SK-N-SH (cell line): ENCODE data around the gene RPL11. TPM values are rescaled to one million over a fixed set of nuclear protein-coding genes. Genes with fewer than 3 reads are reported as not detected.
A peak's percentile ranks its signal among the peaks of the same experiment; 100 is the strongest.

Experiments
- CTCF ChIA-PET: fragments of 300-600, 350-600 bp; formaldehyde crosslinking; extraction: SDS; loops from one replicate; lab custom pipeline; 2021; lab: Yijun Ruan, JAX
- POLR2A ChIA-PET: fragments of 350-600 bp; sonication (Branson Sonifier 250); formaldehyde crosslinking; extraction: SDS; loops from one replicate; lab custom pipeline; 2020; ENCODE audit warnings: antibody characterized with exemption, inconsistent platforms; lab: Yijun Ruan, JAX
- DNase-seq: peaks from one replicate; pipeline ENCODE4 v3.0.0; 2012
- H2AFZ ChIP-seq: fragments of 200-600 bp; sonication (generic); 2 replicates; pipeline ENCODE4 v1.8.1; 2016; ENCODE audit warnings: antibody characterized with exemption, mild to moderate bottlenecking, low read depth
- H3F3A ChIP-seq: fragments of 200-600 bp; sonication (generic); replicated peaks from 2 replicates; pipeline ENCODE3; 2016; ENCODE audit warnings: antibody characterized with exemption, mild to moderate bottlenecking; ENCODE audit not compliant: insufficient read depth
- H3K27ac ChIP-seq, 2 experiments: fragments of 200-500 bp in 1 of 2; fragments of 200-600 bp in 1 of 2; sonication (Bioruptor generic) in 1 of 2; sonication (generic), shearing (Covaris generic) in 1 of 2; 2 replicates each; pipeline versions ENCODE4 v1.5.1 to v1.6.1; 2014 to 2016; ENCODE audit warnings: low read depth in 2 of 2, inconsistent platforms in 1 of 2, low read length in 1 of 2, mild to moderate bottlenecking in 1 of 2, mixed read lengths in 1 of 2
- H3K27me3 ChIP-seq: fragments of 200-600 bp; sonication (generic), shearing (Covaris generic); 2 replicates; pipeline ENCODE4 v1.6.1; 2016; ENCODE audit warnings: mixed run types; ENCODE audit not compliant: insufficient read depth
- H3K36me3 ChIP-seq, 2 experiments: fragments of 200-500 bp in 1 of 2; fragments of 200-600 bp in 1 of 2; sonication (Bioruptor generic) in 1 of 2; sonication (generic) in 1 of 2; replicated peaks in 1 of 2; 2 replicates each; pipeline versions ENCODE3 to v1.5.1; 2014 to 2016; ENCODE audit warnings: low read length in 1 of 2, mild to moderate bottlenecking in 1 of 2; ENCODE audit not compliant: insufficient read depth in 2 of 2, control insufficient read depth in 1 of 2
- H3K4me1 ChIP-seq, 2 experiments: fragments of 200-500 bp in 1 of 2; fragments of 200-600 bp in 1 of 2; sonication (Bioruptor generic) in 1 of 2; sonication (generic), shearing (Covaris generic) in 1 of 2; 2 replicates each; pipeline versions ENCODE4 v1.5.1 to v1.6.1; 2014 to 2016; ENCODE audit warnings: low read depth in 1 of 2, low read length in 1 of 2, mixed run types in 1 of 2; ENCODE audit not compliant: insufficient read depth in 2 of 2, control insufficient read depth in 1 of 2
- H3K4me2 ChIP-seq: fragments of 200-600 bp; sonication (generic), shearing (Covaris generic); 2 replicates; pipeline ENCODE4 v1.6.1; 2017; ENCODE audit warnings: mixed run types
- H3K4me3 ChIP-seq, 2 experiments: fragments of 200-500 bp in 1 of 2; fragments of 200-600 bp in 1 of 2; sonication (Bioruptor generic) in 1 of 2; sonication (generic), shearing (Covaris generic) in 1 of 2; 2 replicates each; pipeline versions ENCODE4 v1.5.1 to v1.8.1; 2014 to 2016; ENCODE audit warnings: low read depth in 2 of 2, inconsistent platforms in 1 of 2, low read length in 1 of 2, mild to moderate bottlenecking in 1 of 2, mixed read lengths in 1 of 2, moderate library complexity in 1 of 2
- H3K79me2 ChIP-seq: fragments of 200-600 bp; sonication (generic); 2 replicates; pipeline ENCODE4 v1.8.1; 2017; ENCODE audit warnings: mild to moderate bottlenecking; ENCODE audit not compliant: insufficient read depth
- H3K9ac ChIP-seq: fragments of 200-600 bp; sonication (generic); 2 replicates; pipeline ENCODE4 v1.6.1; 2017; ENCODE audit warnings: mixed run types
- H3K9me2 ChIP-seq: fragments of 200-600 bp; sonication (generic); 2 replicates; pipeline ENCODE4 v1.6.1; 2017; ENCODE audit warnings: mixed run types
- H3K9me3 ChIP-seq: fragments of 200-600 bp; sonication (generic); 2 replicates; pipeline ENCODE4 v1.6.1; 2017; ENCODE audit warnings: mixed run types, mild to moderate bottlenecking, moderate library complexity
- H4K20me1 ChIP-seq: fragments of 200-600 bp; sonication (generic); 2 replicates; pipeline ENCODE4 v1.6.1; 2017; ENCODE audit warnings: mild to moderate bottlenecking, mixed run types; ENCODE audit not compliant: insufficient read depth
- CHD2 ChIP-seq: fragments of 150-350 bp; IDR thresholded peaks from 2 replicates; pipeline ENCODE4 v1.6.1; 2018; ENCODE audit warnings: low read length; ENCODE audit not compliant: partially characterized antibody
- EZH2phosphoT487 ChIP-seq: fragments of 200-600 bp; sonication (generic); IDR thresholded peaks from 2 replicates; pipeline ENCODE4 v1.6.1; 2017; ENCODE audit warnings: low read depth, mixed run types, mild to moderate bottlenecking, antibody characterized with exemption, moderate library complexity, borderline replicate concordance
- FOXJ3 ChIP-seq: sonication (generic); formaldehyde crosslinking; IDR thresholded peaks from 2 replicates; pipeline ENCODE4 v1.5.1; 2020; ENCODE audit warnings: mild to moderate bottlenecking, missing genetic modification reagents
- FOXM1 ChIP-seq: IDR thresholded peaks from 2 replicates; pipeline ENCODE4 v1.4.0; 2012; ENCODE audit warnings: low read depth, mild to moderate bottlenecking
- GABPA ChIP-seq: IDR thresholded peaks from 2 replicates; pipeline ENCODE4 v1.4.0; 2012; ENCODE audit warnings: low read depth, mild to moderate bottlenecking
- JUND ChIP-seq: IDR thresholded peaks from 2 replicates; pipeline ENCODE4 v1.4.0; 2012
- NRF1 ChIP-seq: IDR thresholded peaks from 2 replicates; pipeline ENCODE4 v1.6.1; 2012; ENCODE audit warnings: low read depth, mild to moderate bottlenecking, low read length
- RAD21 ChIP-seq: IDR thresholded peaks from 2 replicates; pipeline ENCODE4 v1.6.1; 2012; ENCODE audit warnings: mild to moderate bottlenecking, low read length
- RCOR1 ChIP-seq: fragments of 150-350 bp; IDR thresholded peaks from 2 replicates; pipeline ENCODE4 v1.6.1; 2017; ENCODE audit warnings: antibody characterized with exemption, low read length
- RFX5 ChIP-seq: IDR thresholded peaks from 2 replicates; pipeline ENCODE4 v1.6.1; 2012; ENCODE audit warnings: mild to moderate bottlenecking, improper control_type of control experiment, low read length
- SIN3A ChIP-seq: IDR thresholded peaks from 2 replicates; pipeline ENCODE4 v1.6.1; 2012; ENCODE audit warnings: low read depth, mild to moderate bottlenecking, low read length, moderate library complexity, borderline replicate concordance
- TAF1 ChIP-seq: IDR thresholded peaks from 2 replicates; pipeline ENCODE4 v1.6.1; 2012; ENCODE audit warnings: low read depth, mild to moderate bottlenecking, low read length, moderate library complexity, borderline replicate concordance
- TCF12 ChIP-seq: IDR thresholded peaks from 2 replicates; pipeline ENCODE4 v1.4.0; 2012
- TEAD4 ChIP-seq: IDR thresholded peaks from 2 replicates; pipeline ENCODE4 v1.4.0; 2012; ENCODE audit warnings: mild to moderate bottlenecking, borderline replicate concordance; ENCODE audit not compliant: insufficient read depth
- YY1 ChIP-seq: IDR thresholded peaks from 2 replicates; pipeline ENCODE4 v1.4.0; 2012; ENCODE audit warnings: low read depth, mild to moderate bottlenecking
- WGBS: methylation state at CpG from one replicate; pipeline ENCODE4 v1.1.6; 2017; ENCODE audit warnings: low lambda C conversion rate; 5-methylcytosine and 5-hydroxymethylcytosine counted together
- polyA plus RNA-seq, 3 experiments: library from polyadenylated mRNA; depleted of rRNA; stranded (reverse); fragments of >200 nt; gene quantifications; 2 replicates each; pipeline ENCODE4 v1.2.3, GENCODE V29; 2012
- TF ChIP-seq, protein P1 (sequence below): IDR thresholded peaks from 2 replicates; pipeline ENCODE4 v1.4.0; 2012; ENCODE audit warnings: low read depth, borderline replicate concordance
- TF ChIP-seq, protein P2 (sequence below): fragments of 150-350 bp; IDR thresholded peaks from 2 replicates; pipeline ENCODE4 v1.6.1; 2016; ENCODE audit warnings: mild to moderate bottlenecking, low read depth, low read length
- TF ChIP-seq, protein P3 (sequence below): IDR thresholded peaks from 2 replicates; pipeline ENCODE4 v1.4.0; 2012; ENCODE audit warnings: low read depth, borderline replicate concordance
- TF ChIP-seq, protein P4 (sequence below): IDR thresholded peaks from 2 replicates; pipeline ENCODE4; 2012
- TF ChIP-seq, protein P5 (sequence below): fragments of 200-600 bp; sonication (generic); IDR thresholded peaks from 2 replicates; pipeline ENCODE4 v1.6.1; 2017; ENCODE audit warnings: antibody characterized with exemption, mild to moderate bottlenecking, moderate library complexity

RPL11 gene
- polyA plus RNA-seq, 1 of the 3 experiments (the other 2 are of a cell fraction), result 2,255 TPM

DNA sequence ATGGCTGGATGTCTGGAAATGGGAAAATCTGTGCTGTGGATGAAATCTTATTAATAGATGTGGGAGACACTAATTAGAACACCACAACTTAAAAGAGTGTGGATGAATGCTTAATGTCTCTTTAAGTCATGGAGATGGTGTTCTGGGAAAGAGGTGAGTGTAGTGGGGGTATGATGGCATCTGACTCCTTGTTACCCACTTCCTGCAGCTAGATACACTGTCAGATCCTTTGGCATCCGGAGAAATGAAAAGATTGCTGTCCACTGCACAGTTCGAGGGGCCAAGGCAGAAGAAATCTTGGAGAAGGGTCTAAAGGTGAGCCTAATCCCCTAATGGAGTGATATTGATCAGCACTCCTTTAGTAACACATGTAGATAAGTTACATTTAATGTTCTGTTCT is 2.0 kb downstream of the RPL11 start:
- Histone ChIP-seq H3K4me2 (peak overlapping the region; percentile 91), H3K9ac (peak overlapping the region; percentile 95), H3K4me3 (peak overlapping the region; percentile 96 to 98), H2AFZ (no peak overlapping the region), H3K9me2 (no peaks in the 10 kb centered on the region), H3K79me2 (peaks cover 70% of the 10 kb centered on the region), H3F3A (peaks cover 15% of the 10 kb centered on the region), H3K36me3 (peaks cover 57 to 61% of the 10 kb centered on the region in 2 experiments), H3K27me3 (no peaks in the 10 kb centered on the region), H4K20me1 (peaks cover 66% of the 10 kb centered on the region), H3K27ac (peak overlapping the region in 1 of 2 experiments; percentile 16; a peak in 3 of 4 replicates), H3K9me3 (no peaks in the 10 kb centered on the region), H3K4me1 (peaks cover 19 to 34% of the 10 kb centered on the region in 2 experiments; a peak in 3 of 4 replicates)
- POLR2A ChIA-PET, result no interaction called here
- WGBS, result 52% methylated on average over 2 of the region's 2 CpGs
- TF ChIP-seq RFX5, result no peak
- TF ChIP-seq YY1, result no peak
- TF ChIP-seq, protein P1, sequence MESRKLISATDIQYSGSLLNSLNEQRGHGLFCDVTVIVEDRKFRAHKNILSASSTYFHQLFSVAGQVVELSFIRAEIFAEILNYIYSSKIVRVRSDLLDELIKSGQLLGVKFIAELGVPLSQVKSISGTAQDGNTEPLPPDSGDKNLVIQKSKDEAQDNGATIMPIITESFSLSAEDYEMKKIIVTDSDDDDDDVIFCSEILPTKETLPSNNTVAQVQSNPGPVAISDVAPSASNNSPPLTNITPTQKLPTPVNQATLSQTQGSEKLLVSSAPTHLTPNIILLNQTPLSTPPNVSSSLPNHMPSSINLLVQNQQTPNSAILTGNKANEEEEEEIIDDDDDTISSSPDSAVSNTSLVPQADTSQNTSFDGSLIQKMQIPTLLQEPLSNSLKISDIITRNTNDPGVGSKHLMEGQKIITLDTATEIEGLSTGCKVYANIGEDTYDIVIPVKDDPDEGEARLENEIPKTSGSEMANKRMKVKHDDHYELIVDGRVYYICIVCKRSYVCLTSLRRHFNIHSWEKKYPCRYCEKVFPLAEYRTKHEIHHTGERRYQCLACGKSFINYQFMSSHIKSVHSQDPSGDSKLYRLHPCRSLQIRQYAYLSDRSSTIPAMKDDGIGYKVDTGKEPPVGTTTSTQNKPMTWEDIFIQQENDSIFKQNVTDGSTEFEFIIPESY, result no peak
- TF ChIP-seq, protein P2, sequence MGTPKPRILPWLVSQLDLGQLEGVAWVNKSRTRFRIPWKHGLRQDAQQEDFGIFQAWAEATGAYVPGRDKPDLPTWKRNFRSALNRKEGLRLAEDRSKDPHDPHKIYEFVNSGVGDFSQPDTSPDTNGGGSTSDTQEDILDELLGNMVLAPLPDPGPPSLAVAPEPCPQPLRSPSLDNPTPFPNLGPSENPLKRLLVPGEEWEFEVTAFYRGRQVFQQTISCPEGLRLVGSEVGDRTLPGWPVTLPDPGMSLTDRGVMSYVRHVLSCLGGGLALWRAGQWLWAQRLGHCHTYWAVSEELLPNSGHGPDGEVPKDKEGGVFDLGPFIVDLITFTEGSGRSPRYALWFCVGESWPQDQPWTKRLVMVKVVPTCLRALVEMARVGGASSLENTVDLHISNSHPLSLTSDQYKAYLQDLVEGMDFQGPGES, result no peak
- no peak for TF ChIP-seq SIN3A
- TF ChIP-seq, protein P3, sequence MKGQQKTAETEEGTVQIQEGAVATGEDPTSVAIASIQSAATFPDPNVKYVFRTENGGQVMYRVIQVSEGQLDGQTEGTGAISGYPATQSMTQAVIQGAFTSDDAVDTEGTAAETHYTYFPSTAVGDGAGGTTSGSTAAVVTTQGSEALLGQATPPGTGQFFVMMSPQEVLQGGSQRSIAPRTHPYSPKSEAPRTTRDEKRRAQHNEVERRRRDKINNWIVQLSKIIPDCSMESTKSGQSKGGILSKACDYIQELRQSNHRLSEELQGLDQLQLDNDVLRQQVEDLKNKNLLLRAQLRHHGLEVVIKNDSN, result no peak
- TF ChIP-seq GABPA, result no peak
- no peak for TF ChIP-seq NRF1
- TF ChIP-seq FOXJ3 (CRISPR knock-in tag), result no peak
- TF ChIP-seq, protein P4, sequence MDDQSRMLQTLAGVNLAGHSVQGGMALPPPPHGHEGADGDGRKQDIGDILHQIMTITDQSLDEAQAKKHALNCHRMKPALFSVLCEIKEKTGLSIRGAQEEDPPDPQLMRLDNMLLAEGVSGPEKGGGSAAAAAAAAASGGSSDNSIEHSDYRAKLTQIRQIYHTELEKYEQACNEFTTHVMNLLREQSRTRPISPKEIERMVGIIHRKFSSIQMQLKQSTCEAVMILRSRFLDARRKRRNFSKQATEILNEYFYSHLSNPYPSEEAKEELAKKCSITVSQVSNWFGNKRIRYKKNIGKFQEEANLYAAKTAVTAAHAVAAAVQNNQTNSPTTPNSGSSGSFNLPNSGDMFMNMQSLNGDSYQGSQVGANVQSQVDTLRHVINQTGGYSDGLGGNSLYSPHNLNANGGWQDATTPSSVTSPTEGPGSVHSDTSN, result no peak
- no peak for TF ChIP-seq FOXM1
- TF ChIP-seq TAF1, result no peak
- TF ChIP-seq TEAD4, result no peak
- TF ChIP-seq RCOR1, result no peak
- TF ChIP-seq RAD21, result no peak
- TF ChIP-seq, protein P5, sequence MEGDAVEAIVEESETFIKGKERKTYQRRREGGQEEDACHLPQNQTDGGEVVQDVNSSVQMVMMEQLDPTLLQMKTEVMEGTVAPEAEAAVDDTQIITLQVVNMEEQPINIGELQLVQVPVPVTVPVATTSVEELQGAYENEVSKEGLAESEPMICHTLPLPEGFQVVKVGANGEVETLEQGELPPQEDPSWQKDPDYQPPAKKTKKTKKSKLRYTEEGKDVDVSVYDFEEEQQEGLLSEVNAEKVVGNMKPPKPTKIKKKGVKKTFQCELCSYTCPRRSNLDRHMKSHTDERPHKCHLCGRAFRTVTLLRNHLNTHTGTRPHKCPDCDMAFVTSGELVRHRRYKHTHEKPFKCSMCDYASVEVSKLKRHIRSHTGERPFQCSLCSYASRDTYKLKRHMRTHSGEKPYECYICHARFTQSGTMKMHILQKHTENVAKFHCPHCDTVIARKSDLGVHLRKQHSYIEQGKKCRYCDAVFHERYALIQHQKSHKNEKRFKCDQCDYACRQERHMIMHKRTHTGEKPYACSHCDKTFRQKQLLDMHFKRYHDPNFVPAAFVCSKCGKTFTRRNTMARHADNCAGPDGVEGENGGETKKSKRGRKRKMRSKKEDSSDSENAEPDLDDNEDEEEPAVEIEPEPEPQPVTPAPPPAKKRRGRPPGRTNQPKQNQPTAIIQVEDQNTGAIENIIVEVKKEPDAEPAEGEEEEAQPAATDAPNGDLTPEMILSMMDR, result no peak
- TF ChIP-seq TCF12, result no peak
- no peak for TF ChIP-seq JUND
- TF ChIP-seq EZH2phosphoT487, result no peak
- TF ChIP-seq CHD2, result no peak
- CTCF ChIA-PET, result interaction anchor here (1.4 to 2.2 kb wide), 3 partner anchors 36 to 58 kb away, joined by 5 read pairs; no protein-coding TSS in a partner anchor
- no peak for DNase-seq
